Transverse colon (tissue), 3 donors: ENCODE measurements around the gene ERLIN1.

ENCODE experiments used
- POLR2A ChIP-seq: fragments of 450-650 bp; IDR thresholded peaks from one replicate; pipeline ENCODE4 v1.6.1; 2016; ENCODE audit warnings: antibody characterized with exemption, mild to moderate bottlenecking, moderate library complexity
- TF ChIP-seq, protein P1 (sequence below), 5 experiments: fragments of 200-600 bp in 3 of 5; fragments of 450-650 bp in 2 of 5; sonication (generic) in 3 of 5; IDR thresholded peaks; 1 replicate in 2 of 5; 2 replicates in 3 of 5; pipeline ENCODE4 v1.5.1; 2016 to 2017; ENCODE audit warnings: antibody characterized with exemption in 5 of 5, inconsistent platforms in 3 of 5, mild to moderate bottlenecking in 2 of 5, moderate library complexity in 1 of 5

DNA sequence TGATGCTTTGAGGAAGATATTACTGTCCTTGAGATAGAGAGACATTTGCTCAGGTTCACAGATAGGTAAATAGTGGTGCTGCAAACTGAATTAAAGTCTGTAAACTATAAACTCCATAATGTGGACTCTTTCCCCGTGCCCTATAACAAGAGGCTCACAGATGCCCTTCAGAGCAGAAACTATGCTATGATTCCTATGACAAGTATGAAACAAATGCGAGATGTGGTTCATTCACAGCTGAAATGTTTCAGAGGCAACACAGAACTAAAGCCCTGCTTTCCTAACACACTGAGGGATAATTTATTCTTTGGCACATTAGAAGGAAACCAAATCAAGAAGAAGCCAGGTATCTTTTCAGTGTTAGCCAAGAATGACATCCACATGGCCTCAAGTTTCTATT is 30.2 kb upstream of the ERLIN1 start:
- TF ChIP-seq, protein P1, sequence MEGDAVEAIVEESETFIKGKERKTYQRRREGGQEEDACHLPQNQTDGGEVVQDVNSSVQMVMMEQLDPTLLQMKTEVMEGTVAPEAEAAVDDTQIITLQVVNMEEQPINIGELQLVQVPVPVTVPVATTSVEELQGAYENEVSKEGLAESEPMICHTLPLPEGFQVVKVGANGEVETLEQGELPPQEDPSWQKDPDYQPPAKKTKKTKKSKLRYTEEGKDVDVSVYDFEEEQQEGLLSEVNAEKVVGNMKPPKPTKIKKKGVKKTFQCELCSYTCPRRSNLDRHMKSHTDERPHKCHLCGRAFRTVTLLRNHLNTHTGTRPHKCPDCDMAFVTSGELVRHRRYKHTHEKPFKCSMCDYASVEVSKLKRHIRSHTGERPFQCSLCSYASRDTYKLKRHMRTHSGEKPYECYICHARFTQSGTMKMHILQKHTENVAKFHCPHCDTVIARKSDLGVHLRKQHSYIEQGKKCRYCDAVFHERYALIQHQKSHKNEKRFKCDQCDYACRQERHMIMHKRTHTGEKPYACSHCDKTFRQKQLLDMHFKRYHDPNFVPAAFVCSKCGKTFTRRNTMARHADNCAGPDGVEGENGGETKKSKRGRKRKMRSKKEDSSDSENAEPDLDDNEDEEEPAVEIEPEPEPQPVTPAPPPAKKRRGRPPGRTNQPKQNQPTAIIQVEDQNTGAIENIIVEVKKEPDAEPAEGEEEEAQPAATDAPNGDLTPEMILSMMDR (IDR thresholded peaks at IDR 0.05), result no peak
- no peak for TF ChIP-seq POLR2A
